Subcutaneous abdominal adipose tissue (tissue), 5 donors: Measurements from ENCODE around the gene SUOX.
"Not testable (repeated sequence)": the region's sequence is repeated elsewhere in the genome, so short reads cannot be mapped to it uniquely, and the experiment has no call there.

Experiments used
- H3K27ac ChIP-seq: one replicate; pipeline ENCODE4 v1.7.0; 2013; ENCODE audit warnings: low read depth, mild to moderate bottlenecking, inconsistent platforms, low read length, moderate library complexity
- H3K27me3 ChIP-seq, 5 donors: one replicate each; pipeline ENCODE4 v1.7.0; 2013; ENCODE audit warnings: low read length in 5 of 5, inconsistent platforms in 1 of 5; ENCODE audit not compliant: control insufficient read depth in 5 of 5, insufficient read depth in 4 of 5
- H3K36me3 ChIP-seq, 5 donors: one replicate each; pipeline ENCODE4 v1.7.0; 2013; ENCODE audit warnings: low read length in 5 of 5; ENCODE audit not compliant: control insufficient read depth in 5 of 5, insufficient read depth in 5 of 5
- H3K4me1 ChIP-seq, 5 donors: one replicate each; pipeline ENCODE4 v1.7.0; 2013; ENCODE audit warnings: low read length in 5 of 5, mild to moderate bottlenecking in 3 of 5, moderate library complexity in 1 of 5; ENCODE audit not compliant: control insufficient read depth in 5 of 5, insufficient read depth in 5 of 5
- H3K4me3 ChIP-seq, 5 donors: one replicate each; pipeline ENCODE4 v1.7.0; 2013; ENCODE audit warnings: low read length in 5 of 5, low read depth in 1 of 5
- H3K9ac ChIP-seq, 5 donors: one replicate each; pipeline ENCODE4 v1.7.0; 2013; ENCODE audit warnings: low read length in 5 of 5, mild to moderate bottlenecking in 4 of 5, moderate library complexity in 3 of 5
- H3K9me3 ChIP-seq, 5 donors: one replicate each; pipeline ENCODE4 v1.7.0; 2013; ENCODE audit warnings: low read length in 5 of 5; ENCODE audit not compliant: control insufficient read depth in 5 of 5
- donor health status: healthy.
- donor health status: healthy.
- donor health status: healthy.
- donor health status: healthy.
- donor health status: healthy.

SUOX gene

DNA sequence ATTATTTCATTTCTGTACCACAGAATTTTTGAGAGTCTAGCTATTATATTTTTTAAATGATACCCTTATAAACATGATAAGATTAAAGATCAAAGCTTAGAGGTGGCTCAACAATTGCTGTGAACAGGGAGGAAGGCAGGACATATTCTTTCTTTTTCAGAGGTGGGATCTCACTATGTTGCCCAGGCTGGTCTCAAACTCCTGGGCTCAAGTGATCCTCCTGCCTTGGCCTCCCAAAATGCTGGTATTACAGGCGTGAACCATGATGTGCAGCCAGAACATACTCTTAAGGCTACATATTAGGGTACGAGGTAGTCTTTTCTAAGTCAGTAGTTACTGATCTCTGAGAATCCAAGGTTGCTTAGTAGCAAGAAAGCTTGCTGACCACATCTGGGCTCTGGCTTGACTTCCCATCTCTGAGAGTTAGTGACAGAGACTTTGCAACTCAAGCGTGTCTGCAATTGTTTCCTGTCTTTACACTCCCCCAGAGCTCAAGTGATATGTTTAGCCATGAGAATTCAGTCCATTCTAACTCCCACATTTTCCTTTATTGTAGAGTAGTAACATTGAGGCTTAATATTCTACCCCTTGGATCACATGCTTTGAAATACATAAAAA, 14.6 kb upstream of the SUOX start:
- H3K9me3 ChIP-seq: no peaks in the 10 kb centered on the region
- no peak overlapping the region for H3K27ac ChIP-seq
- no peak overlapping the region for H3K4me3 ChIP-seq
- H3K27me3 ChIP-seq: no peaks in the 10 kb centered on the region
- H3K9ac ChIP-seq: no peak overlapping the region
- H3K36me3 ChIP-seq: peaks cover 13 to 48% (median 29%) of the 10 kb centered on the region in 5 donors
- H3K4me1 ChIP-seq: peaks cover 0 to 5% (median 3%) of the 10 kb centered on the region in 5 donors

- H3K36me3 ChIP-seq: peaks cover 13 to 49% (median 33%) of the 10 kb centered on the region in 5 donors
Measured at GRCh38 chr12:55983232-55983842, 13.7 kb upstream of the SUOX start.

GRCh38 chr12:55984861-55985260, 12.2 kb upstream of the SUOX start:
- Histone ChIP-seq H3K27me3 (no peaks in the 10 kb centered on the region), H3K36me3 (peaks cover 13 to 63% (median 38%) of the 10 kb centered on the region in 5 donors), H3K9me3 (no peaks in the 10 kb centered on the region), H3K9ac (no peak overlapping the region), H3K4me1 (no peaks in the 10 kb centered on the region), H3K27ac (no peak overlapping the region), H3K4me3 (no peak overlapping the region)

More at GRCh38 chr12:55983232-55983842, 13.7 kb upstream of the SUOX start:
- H3K9me3 ChIP-seq: no peaks in the 10 kb centered on the region
- H3K27ac ChIP-seq: no peak overlapping the region
- H3K4me1 ChIP-seq: peaks cover 0 to 4% (median 0%) of the 10 kb centered on the region in 5 donors
- no peak overlapping the region for H3K9ac ChIP-seq
- H3K4me3 ChIP-seq: no peak overlapping the region
- no peaks in the 10 kb centered on the region for H3K27me3 ChIP-seq

DNA sequence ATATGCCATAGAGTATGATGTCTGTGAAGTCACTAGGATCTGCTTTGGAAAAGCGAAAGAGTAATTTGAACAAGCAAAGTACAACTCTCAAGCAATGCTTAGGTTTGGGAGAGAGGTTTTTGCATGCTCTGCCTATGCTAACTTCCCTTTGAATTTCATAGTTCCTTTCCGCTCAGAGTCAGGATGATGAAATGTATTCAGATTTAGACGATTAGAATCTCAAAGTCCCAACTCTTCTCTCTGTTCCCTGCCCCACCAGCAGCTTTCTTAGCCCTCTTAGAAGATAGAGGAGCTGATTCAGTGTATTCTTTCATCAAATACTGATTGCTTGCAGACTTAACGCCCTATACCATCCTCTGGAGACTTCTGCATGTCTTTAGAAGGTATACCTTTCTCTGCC, 11.7 kb upstream of the SUOX start:
- Histone ChIP-seq H3K9ac (no peak overlapping the region), H3K9me3 (no peaks in the 10 kb centered on the region), H3K27me3 (no peaks in the 10 kb centered on the region), H3K4me3 (no peak overlapping the region), H3K27ac (no peak overlapping the region), H3K36me3 (peaks cover 13 to 63% (median 41%) of the 10 kb centered on the region in 5 donors), H3K4me1 (no peaks in the 10 kb centered on the region)

DNA sequence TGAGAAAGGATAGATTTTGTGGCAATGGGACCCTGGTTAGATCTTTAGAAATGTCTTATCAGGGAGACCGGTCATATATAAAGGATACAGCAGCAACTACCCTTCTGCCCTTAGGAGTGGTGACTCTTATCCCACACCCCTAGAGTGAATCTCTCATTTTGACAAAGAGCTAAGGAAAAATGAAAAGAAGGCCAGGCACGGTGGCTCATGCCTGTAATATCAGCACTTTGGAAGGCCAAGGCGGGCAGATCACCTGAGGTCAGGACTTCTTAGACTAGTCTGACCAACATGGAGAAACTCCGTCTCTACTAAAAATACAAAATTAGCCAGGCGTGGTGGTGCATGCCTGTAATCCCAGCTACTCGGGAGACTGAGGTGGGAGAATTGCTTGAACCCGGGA, 11.1 kb upstream of the SUOX start:
- peaks cover 16 to 63% (median 47%) of the 10 kb centered on the region in 5 donors for H3K36me3 ChIP-seq
- H3K27ac ChIP-seq: not testable (repeated sequence)

DNA sequence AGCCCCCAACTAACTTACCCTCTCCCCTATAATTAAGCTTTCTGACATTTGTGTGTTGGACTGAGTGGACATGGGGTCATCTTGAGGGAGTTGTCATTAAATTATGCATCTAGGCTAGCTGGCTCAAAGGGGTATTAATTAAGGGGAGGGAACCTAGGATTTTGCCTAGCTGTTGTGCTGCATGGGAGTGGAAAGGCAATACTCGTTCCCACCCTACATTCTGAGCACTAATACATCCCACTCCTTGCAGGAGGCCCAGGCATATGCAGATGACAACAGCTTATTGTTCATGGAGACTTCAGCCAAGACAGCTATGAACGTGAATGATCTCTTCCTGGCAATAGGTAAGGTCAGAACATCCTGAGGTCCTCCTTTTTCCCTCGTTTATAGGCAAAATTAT, 6.0 kb upstream of the SUOX start:
- no peak overlapping the region for H3K27ac ChIP-seq
- H3K9me3 ChIP-seq: no peaks in the 10 kb centered on the region
- H3K27me3 ChIP-seq: no peaks in the 10 kb centered on the region
- H3K4me1 ChIP-seq: peaks cover 0 to under 1% (median 0%) of the 10 kb centered on the region in 5 donors
- H3K4me3 ChIP-seq: no peak overlapping the region
- H3K9ac ChIP-seq: no peak overlapping the region
- peaks cover 21 to 75% (median 63%) of the 10 kb centered on the region in 5 donors for H3K36me3 ChIP-seq

More for the DNA sequence above, 11.1 kb upstream of the SUOX start:
- H3K4me1 ChIP-seq, H3K4me3 ChIP-seq, H3K9me3 ChIP-seq, H3K9ac ChIP-seq, H3K27me3 ChIP-seq: not testable (repeated sequence)

- Histone ChIP-seq H3K27ac (no peak overlapping the region), H3K4me3 (no peak overlapping the region)
Measured at GRCh38 chr12:55993230-55993853, 3.7 kb upstream of the SUOX start.

DNA sequence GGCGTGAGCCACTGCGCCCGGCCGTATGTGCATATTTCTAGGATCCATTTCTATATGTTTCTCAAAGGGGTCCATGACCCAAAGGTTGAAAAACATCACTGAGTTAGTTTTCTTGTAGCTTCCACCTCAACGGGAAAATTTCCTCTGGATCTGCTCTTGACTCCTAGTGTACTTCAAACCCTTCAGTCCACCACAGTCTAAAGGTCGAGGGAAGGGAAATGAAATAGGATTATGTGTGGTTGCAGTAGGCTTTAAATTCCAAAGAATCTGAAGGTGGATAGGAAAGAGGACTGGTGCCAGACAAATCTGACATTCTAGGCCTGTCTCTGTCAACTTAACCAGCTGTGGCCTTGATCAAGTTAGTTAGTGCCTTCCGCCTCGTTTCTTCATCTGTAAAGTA, 1.7 kb upstream of the SUOX start:
- no peak overlapping the region for H3K4me3 ChIP-seq
- H3K27me3 ChIP-seq: no peaks in the 10 kb centered on the region
- peaks cover 7 to 27% (median 18%) of the 10 kb centered on the region in 5 donors for H3K4me1 ChIP-seq
- H3K9ac ChIP-seq: no peak overlapping the region
- H3K27ac ChIP-seq: no peak overlapping the region
- no peaks in the 10 kb centered on the region for H3K9me3 ChIP-seq
- peaks cover 18 to 49% (median 40%) of the 10 kb centered on the region in 5 donors for H3K36me3 ChIP-seq

More at GRCh38 chr12:55993230-55993853, 3.7 kb upstream of the SUOX start:
- Histone ChIP-seq H3K27me3 (no peaks in the 10 kb centered on the region), H3K9me3 (no peaks in the 10 kb centered on the region), H3K9ac (no peak overlapping the region), H3K36me3 (peaks cover 18 to 63% (median 51%) of the 10 kb centered on the region in 5 donors), H3K4me1 (peaks cover 7 to 21% (median 16%) of the 10 kb centered on the region in 5 donors)

DNA sequence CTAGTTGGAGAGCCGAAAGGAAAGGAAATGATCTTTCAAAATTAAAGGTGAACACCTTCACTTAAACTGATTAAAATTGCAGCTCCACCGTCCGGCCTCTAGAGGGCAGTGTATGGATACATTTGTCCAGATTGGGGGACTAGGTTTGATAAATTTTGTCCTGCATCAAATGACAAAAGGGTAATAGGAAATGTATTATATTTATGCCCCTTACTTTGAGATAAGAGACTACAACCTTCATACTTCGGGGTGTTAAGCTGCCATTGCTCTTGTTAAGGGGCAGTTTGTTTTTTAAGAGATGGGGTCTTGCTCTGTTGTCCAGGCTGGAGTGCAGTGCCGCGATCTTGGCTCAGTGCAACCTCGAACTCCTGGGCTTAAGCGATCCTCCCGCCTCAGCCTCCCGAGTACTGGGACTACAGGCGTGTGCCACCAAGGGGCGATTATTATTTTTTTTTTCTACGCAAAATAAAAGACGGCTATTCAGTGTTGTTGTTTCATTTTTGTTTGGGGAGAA, 818 bp upstream of the SUOX start:
- Histone ChIP-seq H3K9ac (peak overlapping the region in 3 of 5 donors; percentile 65 to 91 (median 74)), H3K36me3 (peaks cover 12 to 40% (median 32%) of the 10 kb centered on the region in 5 donors), H3K4me3 (peak overlapping the region; percentile 60 to 100 (median 94))

GRCh38 chr12:55997535-55997859, 421 bp downstream of the SUOX start:
- no peaks in the 10 kb centered on the region for H3K9me3 ChIP-seq
- H3K4me3 ChIP-seq: peak overlapping the region; percentile 60 to 100 (median 94)
- peak overlapping the region; percentile 25 to 92 (median 79) for H3K9ac ChIP-seq
- peaks cover 7 to 27% (median 22%) of the 10 kb centered on the region in 5 donors for H3K4me1 ChIP-seq
- H3K36me3 ChIP-seq: peaks cover 8 to 39% (median 26%) of the 10 kb centered on the region in 5 donors
- H3K27me3 ChIP-seq: no peaks in the 10 kb centered on the region
- H3K27ac ChIP-seq: peak overlapping the region; percentile 73

More for the DNA sequence above, 818 bp upstream of the SUOX start:
- Histone ChIP-seq H3K4me1 (peaks cover 7 to 27% (median 18%) of the 10 kb centered on the region in 5 donors), H3K27me3 (no peaks in the 10 kb centered on the region), H3K27ac (peak overlapping the region; percentile 73), H3K9me3 (no peaks in the 10 kb centered on the region)
